ENCODE results near the gene CDH5. TPM values are rescaled to one million over a fixed set of nuclear protein-coding genes. Genes with fewer than 3 reads are reported as not detected.
A peak's percentile ranks its signal among the peaks of the same experiment; 100 is the strongest.

The CDH5 gene
- total and polyA plus RNA-seq, 2 donors from 2014 or later: 13.9 to 41.3 TPM

- DNase-seq: no peak
- Histone ChIP-seq H3K27ac (ENCODE audit: low read depth in 2 of 2, low read length in 2 of 2) (no peak overlapping the region), H3K4me3 (ENCODE audit: low read length in 3 of 3) (no peak overlapping the region), H3K4me1 (ENCODE audit: control insufficient read depth in 2 of 3, insufficient read depth in 2 of 3, low read depth in 1 of 3, low read length in 3 of 3) (peaks cover 0 to 11% (median 0%) of the 10 kb centered on the region in 3 donors), H3K9ac (ENCODE audit: low read length in 3 of 3) (no peak overlapping the region), H3K9me3 (ENCODE audit: control insufficient read depth in 2 of 3, insufficient read depth in 1 of 3, low read length in 3 of 3) (no peaks in the 10 kb centered on the region), H3K36me3 (ENCODE audit: control insufficient read depth in 2 of 3, insufficient read depth in 3 of 3, low read length in 3 of 3) (no peaks in the 10 kb centered on the region), H3K27me3 (ENCODE audit: control insufficient read depth, insufficient read depth, low read length) (peaks cover 12% of the 10 kb centered on the region)
- FAIRE-seq: no peak
- intact Hi-C loops (cut with DNase I): no loop called here
- TF ChIP-seq CTCF (IDR thresholded peaks at IDR 0.05; ENCODE audit: borderline replicate concordance, extremely low read depth, insufficient read depth): no peak
These were observed 56.7 kb downstream of the CDH5 start for GRCh38 chr16:66423177-66423576.

GRCh38 chr16:66425651-66426050, 59.2 kb downstream of the CDH5 start:
- H3K9ac ChIP-seq (ENCODE audit: low read length in 3 of 3): no peak overlapping the region
- peaks cover 29% of the 10 kb centered on the region for H3K27me3 ChIP-seq (ENCODE audit: control insufficient read depth, insufficient read depth, low read length)
- intact Hi-C loops (cut with DNase I): no loop called here
- no peak for TF ChIP-seq CTCF (IDR thresholded peaks at IDR 0.05; ENCODE audit: borderline replicate concordance, extremely low read depth, insufficient read depth)
- no peaks in the 10 kb centered on the region for H3K36me3 ChIP-seq (ENCODE audit: control insufficient read depth in 2 of 3, insufficient read depth in 3 of 3, low read length in 3 of 3)
- no peak overlapping the region for H3K4me3 ChIP-seq (ENCODE audit: low read length in 3 of 3)
- H3K4me1 ChIP-seq (ENCODE audit: control insufficient read depth in 2 of 3, insufficient read depth in 2 of 3, low read depth in 1 of 3, low read length in 3 of 3): peaks cover 0 to 11% (median 0%) of the 10 kb centered on the region in 3 donors
- DNase-seq: no peak
- no peak for FAIRE-seq
- no peak overlapping the region for H3K27ac ChIP-seq (ENCODE audit: low read depth in 2 of 2, low read length in 2 of 2)
- no peaks in the 10 kb centered on the region for H3K9me3 ChIP-seq (ENCODE audit: control insufficient read depth in 2 of 3, insufficient read depth in 1 of 3, low read length in 3 of 3)

- intact Hi-C loops (cut with DNase I): no loop called here
These were observed 59.9 kb downstream of the CDH5 start for GRCh38 chr16:66426112-66427035.

More at GRCh38 chr16:66426112-66427035, 59.9 kb downstream of the CDH5 start:
- Histone ChIP-seq H3K36me3 (ENCODE audit: control insufficient read depth in 2 of 3, insufficient read depth in 3 of 3, low read length in 3 of 3) (no peaks in the 10 kb centered on the region), H3K27me3 (ENCODE audit: control insufficient read depth, insufficient read depth, low read length) (peaks cover 29% of the 10 kb centered on the region), H3K4me3 (ENCODE audit: low read length in 3 of 3) (peak overlapping the region in 2 of 3 donors; percentile 28 to 37), H3K27ac (ENCODE audit: low read depth in 2 of 2, low read length in 2 of 2) (no peak overlapping the region), H3K9ac (ENCODE audit: low read length in 3 of 3) (no peak overlapping the region), H3K9me3 (ENCODE audit: control insufficient read depth in 2 of 3, insufficient read depth in 1 of 3, low read length in 3 of 3) (no peaks in the 10 kb centered on the region), H3K4me1 (ENCODE audit: control insufficient read depth in 2 of 3, insufficient read depth in 2 of 3, low read depth in 1 of 3, low read length in 3 of 3) (peaks cover 0 to 11% (median 0%) of the 10 kb centered on the region in 3 donors)
- TF ChIP-seq CTCF (IDR thresholded peaks at IDR 0.05; ENCODE audit: borderline replicate concordance, extremely low read depth, insufficient read depth): no peak
- peak in 2 of 5 donors; percentile 36 to 45 for DNase-seq
- FAIRE-seq: no peak

Measured in kidney (tissue), 14 donors.